ENCODE results near the gene LRSAM1.

Gene LRSAM1

DNA sequence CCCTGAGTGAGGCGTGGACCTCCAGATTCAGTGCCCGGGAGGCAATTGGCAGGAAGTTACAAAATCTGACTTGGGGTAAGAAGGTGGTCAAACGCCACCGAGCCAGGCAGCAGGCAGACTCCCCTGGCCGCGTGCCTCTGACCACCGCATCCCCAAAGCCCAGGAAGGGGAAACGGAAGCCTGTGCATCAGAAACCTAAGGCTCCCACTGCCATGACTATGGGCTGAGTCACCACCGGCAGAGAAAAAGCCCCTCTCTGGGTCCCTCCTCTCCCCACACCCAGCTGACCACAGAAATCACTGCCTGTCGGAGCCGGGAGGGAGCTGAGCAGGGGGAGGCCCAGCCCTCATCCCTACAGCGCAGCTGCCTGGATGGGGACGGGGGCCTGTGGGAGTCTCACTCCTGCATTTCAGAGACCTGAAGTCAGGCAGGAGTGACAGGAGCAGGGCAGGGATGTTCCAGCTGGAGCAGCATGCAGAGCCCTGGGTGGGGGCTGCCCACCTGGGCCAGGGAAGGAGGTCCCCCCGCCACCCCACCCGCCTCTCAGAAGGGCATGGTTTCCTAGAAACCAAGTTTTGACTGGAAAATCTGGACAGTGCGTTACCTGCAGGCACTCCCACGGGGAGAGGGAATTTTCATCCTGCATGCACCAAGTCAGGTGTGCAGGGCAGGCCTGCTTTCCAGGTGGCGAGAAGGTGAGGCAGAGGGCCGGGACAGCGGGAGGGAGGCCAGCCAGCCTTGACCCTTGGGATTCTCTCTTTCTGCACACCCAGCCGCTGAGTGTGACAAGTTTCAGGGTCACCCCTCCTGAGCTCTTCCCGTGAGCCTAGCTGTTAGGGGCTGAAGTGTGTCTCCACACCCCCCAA, 68.2 kb downstream of the LRSAM1 start:
- DNase-seq: peak; percentile 60 to 68

DNA sequence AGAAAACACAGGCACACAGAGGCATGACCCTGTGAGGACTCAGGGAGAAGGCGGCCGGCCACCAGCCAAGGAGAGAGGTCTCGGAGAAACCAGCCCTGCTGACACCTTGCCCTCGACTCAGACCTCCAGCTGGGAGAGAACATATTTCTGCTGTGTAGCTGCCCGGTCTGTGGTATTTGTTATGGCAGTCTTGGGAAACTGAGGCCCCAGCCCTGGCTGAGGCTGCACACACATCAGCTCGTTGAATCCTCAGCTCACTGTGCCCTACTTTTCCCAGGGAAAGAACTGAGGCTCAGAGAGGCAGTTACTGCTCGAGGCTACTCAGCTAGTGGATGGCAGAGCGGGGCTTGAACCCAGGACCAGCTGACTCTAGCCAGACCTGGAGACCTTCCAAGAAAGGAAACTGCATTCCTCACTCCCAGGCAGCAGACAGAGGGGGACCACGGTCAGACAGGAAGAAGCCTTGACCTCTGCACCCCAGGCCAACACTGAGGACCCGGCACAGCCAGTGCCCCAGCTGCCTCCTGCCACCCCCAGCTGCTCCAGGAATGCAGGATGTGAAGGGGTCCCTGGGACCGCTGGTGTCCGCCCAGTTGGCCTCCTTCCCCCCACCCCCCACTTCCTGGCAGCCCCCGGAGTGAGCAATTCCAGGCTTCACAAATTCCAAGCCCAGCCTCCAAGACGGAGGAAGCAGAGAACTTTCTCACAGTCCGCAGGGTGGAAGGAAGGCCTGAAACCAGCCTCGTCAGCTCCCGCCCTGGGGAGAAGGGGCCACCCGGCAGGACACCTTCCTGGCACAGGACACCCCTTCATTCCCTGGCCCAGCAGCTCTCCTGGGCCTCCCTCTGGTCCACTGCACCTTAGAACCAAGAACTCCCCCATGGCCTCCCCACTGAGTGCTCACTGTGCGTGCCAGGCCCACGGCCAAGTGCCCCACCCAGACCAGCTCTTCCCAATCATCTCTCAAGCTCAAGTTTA, 69.9 kb downstream of the LRSAM1 start:
- DNase-seq: no peak

DNA sequence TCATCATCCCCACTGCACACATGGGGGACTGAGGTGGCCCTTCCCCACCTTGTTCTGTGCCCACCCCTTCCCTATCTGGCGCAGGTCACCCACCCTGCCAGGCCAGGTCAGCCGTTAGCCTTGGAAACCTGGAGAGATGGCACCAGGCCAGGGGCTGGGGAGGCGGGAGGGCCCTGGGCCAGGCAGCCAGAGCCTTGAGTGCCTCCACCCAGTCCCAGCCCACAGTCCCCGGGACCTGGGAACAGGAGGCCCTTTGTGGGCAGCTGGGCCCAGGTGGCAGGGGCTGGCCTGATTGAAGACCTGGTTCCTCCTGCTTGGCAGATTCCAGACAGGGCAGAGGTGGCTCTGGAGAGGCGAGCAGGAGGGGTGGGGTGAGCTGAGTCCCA, 70.6 kb downstream of the LRSAM1 start:
- no peak for DNase-seq

DNA sequence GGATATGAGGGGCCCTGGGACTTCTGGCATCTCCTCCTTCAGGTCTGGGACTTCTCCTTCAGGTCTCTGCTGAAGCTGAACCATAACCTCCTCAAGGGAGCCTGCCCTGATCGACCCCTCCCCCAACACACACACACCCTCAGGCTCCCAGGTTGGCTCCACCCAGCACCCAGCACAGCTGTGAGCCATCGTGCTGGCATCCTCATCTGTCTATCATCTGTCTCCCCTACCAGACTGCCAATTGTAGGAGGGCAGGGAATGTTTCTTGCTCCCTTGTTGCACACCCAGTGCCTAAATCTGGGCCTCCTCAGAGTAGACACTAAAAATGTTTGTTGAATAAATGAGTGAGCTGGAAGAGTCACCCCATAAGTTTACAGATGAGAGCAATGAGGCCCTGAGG, 71.4 kb downstream of the LRSAM1 start:
- DNase-seq: no peak

DNA sequence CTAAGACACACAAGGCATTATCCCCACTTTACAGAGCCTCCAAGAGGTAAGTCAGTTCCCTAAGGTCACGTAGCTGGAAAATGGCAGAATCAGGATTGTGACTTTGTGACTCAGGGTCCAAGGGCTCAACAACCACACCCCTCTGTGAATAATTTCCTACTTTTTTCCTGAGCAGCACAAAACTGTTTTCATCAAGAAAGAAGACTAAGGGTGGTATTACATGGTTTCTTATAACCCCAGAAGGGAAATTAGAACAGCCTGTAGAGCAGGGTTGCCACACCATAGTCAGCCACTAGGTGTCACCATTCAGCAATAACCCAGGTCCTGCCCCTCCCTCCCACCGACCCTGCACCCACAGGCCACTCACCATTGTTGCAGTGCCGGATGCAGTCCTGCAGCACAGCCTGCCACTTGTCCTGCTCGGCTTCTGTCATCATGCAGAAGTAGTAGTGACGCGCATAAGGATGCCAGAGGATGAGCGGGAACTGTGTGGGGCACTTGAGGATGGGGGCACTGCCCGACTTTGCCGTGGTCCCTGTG, 72.1 kb downstream of the LRSAM1 start:
- DNase-seq: peak; percentile 58 to 67

DNA sequence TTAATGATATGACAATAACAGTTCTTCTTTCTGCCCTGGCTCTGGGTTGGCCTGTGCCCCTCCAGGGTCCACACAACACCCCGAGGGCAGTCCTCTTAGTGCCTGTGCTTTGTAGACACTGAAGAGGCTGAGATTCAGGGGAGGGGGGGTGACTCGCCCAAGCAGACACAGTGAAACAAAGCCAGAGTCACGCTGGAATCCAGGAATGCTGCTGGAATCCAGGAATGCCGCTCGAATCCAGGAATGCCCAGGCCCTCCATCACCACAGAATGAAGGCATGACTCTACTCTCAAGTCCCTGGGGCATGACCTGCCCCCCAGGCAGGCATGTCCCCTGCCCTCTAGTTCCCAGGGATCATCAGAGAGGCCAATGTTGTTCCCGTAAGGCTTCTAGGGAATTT, 73.1 kb downstream of the LRSAM1 start:
- no peak for DNase-seq

DNA sequence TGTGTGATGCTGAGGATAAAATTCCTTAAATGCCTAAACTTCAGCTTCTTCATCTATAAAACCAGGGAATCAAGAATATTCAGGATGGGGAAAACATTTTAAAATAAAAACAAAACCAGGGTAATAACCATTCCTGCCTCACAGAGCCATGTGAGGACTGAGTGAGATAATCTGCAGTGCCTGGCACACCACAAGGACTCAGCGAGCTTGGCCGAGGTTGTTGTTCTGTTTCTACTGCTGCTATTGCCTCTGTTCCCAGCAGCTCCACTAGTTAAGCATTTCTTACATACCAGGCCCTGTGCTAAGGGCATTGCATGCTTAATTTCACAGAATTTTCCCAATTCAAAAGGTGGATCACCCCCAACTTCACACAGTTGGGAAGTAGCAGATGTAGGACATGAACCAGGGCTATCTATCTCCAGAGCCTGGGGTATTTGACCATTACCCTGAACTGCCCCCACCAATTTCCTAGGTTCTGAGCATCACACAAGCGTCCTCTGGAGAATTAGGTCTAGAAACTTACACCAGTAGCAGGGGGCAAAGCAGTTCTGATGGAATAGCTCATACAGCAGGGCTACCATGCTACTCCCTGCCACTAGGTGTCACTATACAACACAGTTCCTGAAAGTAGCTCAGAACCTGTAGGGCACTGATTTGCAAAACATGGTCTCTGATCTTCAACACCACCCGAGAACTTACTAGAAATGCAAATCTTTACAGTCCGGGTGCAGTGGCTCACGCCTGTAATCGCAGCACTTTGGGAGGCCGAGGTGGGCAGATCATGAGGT, 74.3 kb downstream of the LRSAM1 start:
- peak in 1 of 2 experiments; percentile 37 for DNase-seq

DNA sequence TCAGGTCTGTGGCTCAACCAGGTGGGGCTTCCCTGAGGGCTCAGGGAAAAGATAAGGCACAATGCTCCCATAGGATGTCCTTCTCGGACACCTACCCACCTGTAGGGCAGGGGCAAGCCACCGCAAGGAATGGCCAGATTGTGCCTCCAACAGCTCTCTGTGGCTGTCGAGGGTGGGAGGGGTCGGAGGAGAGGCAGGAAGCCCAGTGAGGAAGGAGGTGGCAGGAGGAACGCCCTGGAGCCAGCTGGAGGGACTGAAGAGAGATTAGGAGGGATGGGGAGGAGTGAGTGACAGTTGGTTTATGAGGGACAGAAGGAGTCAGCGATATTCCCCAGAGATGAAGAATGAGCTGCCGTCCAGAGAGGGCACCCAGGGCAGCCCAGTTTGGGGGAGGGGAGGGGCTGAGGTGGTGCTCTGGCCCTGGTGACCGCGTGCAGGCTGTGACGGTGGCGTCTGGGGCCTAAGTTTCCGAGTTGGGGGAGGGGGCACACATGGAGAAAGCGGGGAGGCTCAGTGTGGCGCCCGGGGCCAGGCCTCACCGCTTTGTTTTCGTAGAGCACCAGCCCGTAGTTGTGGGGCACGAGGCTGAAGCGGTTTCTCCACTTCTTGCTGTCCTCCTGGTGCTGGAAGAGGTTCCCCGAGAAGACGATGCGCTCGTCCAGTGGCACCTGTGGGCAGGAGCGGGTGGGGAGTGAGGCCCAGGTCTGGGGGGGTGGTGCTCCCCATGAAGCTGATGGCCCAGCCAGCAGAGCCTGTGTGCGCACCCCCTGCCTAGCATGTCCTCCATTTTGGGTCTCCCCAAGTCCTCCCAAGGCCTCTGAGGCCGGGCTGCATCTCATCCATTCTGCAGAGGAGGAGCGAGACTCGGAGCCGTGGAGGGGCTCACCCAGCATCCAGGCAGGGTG, 75.6 kb downstream of the LRSAM1 start:
- DNase-seq: no peak

DNA sequence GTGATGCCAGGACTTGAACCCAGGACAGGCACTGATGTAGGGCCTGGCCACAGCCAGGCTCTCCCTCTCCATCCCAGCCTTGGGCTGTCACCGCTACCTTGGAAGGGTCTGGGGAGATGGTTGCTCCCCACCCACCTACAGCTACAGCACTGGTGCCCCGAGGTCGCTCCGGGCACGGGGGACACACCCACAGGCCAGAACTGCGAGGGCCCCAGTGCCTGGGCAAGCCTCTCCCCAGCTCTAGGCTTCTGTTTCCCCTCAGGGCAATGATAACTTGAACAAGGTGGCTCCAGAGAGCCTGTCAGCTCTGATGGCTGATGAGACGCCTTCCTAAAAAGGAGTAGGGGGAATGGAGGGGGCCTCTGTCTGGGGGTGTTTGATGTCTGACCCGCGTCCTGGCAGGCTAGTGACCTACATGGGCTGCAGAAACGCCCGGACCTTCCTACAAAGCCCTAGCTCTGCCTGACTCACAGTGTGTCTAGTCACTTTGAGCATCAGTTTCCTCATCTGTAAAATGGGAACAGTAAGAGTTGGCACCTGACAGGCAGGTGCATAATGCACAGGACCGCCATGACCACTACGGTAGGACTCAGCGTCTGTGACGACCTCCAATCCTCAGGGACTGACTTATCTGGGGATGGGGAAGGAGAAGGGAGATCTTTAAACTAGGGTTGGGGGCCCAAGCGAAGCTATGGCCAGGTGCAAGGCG, 76.4 kb downstream of the LRSAM1 start:
- no peak for DNase-seq

DNA sequence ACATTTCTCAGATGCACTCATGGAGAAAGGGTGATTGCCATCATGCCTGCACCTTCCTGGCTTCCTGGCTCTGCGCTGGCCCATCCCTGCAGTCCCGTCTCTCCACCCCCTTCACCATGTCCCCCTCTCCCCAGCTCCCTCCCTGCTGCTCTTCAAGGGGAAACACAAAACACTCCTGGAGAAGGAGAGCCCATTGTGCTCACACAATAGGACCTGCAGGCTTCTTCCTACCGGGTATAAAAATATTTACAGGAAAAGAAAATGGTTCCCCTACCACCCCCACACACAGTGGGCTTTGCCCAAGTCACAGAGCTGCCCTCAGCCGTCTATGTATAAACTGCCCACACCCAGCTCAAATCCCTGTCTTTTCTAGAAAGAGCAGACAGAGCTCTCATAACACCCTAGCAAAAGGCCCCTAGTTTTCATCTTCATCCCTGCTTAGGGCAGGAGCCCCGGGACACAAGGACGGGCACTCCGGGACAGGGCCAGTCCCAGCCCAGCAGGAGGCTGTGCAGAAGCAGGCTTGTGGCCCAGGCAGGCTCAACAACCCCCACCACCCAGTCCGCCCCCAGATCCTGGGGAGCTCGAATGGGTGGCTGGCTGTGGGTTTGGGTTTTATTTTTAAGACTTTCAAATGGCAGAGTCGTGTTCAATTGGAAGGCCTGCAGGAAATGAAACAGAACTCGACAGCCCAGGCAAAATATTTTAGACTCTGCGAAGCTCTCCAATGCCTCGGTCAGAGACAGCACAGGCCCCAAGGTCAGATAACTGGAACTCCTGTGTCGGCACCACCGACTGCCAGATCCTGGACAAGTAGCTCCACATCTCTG, 77.3 kb downstream of the LRSAM1 start:
- DNase-seq: no peak

DNA sequence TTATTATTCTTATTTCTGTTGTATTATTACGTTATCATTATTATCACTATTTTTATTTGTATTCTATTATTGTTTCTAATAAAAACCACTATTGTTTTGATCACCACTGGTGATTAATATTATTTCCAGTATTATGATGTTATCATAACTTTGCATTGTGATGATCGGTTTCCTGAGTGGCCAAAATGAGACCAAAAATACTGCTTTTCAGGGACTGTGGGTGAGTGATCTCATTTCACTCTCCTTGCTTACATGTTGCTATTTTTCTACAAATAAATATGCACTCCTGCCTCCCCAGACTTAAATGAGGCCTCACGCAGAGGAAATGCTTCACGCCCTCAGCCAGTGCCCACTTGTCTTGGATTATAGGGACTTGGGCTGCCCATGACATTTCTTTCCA, 78.4 kb downstream of the LRSAM1 start:
- no peak for DNase-seq

DNA sequence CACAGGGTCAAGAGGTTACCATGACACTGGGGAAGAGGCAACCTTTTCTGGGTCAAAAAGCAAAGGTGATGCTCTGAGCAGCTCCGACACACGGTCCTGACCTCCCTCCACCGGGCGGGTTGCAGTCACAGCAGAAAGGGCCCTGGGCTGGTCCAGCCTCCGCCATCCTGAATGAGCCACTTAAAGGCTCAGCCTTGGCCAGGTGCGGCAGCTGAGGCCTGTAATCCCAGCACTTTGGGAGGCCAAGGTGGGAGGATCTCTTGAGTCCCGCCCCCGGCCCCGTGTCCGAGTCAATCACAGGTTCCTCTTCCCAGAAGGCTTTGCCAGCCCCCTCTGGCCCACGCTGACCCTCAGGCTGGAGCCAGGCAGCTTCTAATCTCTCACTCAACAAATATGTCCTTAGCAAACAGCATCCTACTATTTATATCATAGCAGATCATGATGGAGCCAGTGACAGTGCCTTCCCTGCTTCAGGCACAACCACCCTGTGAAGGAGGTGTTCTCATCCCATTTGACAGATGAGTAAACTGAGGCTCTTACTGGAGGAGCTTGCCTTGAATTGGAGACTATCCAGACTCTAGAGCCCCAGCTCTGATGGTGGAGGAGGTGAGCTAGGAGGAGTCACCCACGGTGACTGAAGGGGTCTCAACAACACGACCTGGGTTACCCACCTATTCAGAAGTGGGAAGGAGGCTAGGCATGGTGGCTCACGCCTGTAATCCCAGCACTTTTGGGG, 79.1 kb downstream of the LRSAM1 start:
- DNase-seq: no peak

DNA sequence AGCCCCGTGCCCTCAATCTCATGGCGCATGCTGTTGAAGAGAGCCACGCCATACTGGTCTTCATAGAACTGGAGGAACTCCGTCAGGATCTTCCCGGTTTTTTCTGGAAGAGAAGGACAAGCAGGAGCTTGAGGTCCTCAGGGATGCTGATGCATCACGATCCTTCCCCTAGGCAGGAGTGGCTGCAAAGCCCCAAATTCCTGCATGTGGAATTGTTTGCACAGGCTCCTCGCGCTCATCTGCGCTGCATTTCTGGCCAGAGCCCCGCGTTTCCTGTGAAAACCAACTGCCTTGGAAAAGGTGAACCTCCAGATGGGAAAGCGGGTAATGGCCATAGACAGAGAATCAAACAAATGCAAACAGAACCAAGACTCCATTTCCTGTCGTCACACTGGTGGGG, 80.4 kb downstream of the LRSAM1 start:
- DNase-seq: no peak

DNA sequence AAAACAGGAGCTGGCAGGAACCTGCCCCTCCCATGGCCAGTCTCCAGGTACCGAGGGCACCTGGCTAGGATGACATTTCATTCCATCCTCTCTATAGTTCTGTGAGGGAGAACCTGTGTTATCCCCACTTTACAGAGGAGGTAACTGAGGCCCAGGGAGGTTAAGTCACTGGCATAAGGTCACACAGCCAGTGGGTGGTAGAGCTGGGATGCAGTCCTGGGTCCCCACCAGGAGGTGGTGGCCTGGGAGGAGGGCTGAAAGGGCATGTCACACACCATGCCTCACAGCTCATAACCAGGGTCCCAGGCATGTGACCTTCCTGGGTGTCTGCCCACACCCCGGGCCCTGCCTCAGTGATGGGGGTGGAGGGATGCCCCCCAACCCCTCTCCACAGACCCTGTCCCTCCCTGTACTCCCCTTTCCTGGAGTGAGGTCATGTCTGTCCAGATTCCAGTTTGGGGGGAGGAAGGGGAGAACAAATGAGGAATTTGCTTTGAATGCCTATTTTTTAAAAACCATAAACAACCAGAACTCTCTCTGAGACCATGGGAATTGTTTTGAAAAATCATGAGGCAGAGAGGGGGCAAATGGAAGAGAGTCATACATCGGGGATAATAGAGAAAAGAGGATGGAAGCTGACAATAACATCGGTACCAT, 83.1 kb downstream of the LRSAM1 start:
- DNase-seq: no peak

DNA sequence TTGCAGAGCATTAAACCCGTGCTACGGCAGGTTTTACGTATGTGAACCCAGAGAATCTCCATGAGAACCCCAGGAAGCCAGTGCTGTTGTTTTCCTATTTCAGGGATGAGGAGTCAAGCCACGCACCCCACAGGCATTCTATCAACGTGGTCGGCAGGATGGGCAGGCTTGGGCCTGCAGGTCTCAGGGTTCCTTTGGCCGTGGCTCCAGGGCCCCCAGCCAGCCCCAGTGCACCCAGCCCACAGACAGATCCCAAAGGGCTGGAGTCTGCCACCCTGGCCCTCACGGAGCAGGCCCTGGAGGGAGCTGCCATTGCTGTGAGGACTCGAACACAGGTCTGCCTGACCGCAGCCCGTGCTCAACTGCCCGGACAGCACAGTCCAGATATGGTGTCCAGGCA, 83.6 kb downstream of the LRSAM1 start:
- no peak for DNase-seq

DNA sequence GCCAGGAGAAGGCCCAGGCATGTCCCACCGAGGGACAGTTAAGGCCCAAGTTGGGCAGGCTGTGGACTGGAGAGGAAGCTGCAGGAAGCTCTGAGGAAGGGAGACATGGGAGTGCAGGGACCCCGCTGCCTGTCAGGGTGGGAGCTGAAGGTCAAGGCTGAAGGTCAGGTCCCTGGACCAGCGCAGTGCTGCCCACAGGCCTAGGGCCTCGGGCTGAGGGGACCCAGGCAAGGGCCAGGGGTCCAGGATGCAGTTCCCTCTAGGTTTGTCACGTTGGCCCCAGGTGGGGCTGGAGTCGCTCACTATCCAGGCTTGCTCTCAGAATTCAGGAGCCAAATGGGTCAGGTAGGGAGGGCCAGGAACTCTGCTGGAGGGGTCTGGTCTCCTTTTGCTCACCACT, 84.1 kb downstream of the LRSAM1 start:
- no peak for DNase-seq

DNA sequence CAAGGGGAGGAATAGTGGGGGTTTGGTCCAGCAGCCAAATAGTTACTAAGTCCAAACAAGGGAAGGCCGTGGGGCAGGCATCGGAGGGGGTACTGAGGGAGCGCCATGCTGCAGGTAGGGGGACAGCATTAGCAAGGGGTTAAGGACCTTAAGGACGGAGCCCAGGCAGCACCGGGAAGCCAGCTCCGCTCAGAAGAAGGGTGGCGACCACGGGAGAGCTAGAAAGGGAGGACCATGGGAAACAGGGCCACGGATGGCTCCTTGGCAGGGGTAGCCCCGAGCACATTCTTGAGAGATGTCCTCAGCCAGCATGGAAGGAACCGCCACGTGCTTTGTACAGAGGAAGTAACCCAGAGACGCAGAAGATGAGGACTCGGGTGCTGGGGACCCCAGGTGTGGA, 84.5 kb downstream of the LRSAM1 start:
- DNase-seq: no peak

DNA sequence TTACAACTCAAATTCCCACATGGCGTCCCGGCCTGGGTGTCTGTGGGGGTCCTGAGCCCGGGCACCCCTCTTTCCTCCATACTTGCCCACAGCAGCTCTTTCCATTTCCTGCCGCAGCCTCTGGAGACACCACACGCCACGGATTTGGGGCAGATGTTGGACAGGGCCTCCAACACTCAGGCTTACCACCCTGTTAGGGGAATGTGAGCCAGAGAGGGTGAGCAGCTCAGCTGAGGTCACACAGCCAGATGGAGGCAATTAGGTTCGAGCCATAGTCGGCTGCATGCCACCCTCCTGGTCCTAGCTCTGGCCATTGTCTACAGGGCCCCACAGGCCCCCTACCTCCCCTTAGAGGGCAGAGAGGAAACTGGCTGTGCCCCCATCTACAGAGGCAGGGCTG, 85.2 kb downstream of the LRSAM1 start:
- no peak for DNase-seq

DNA sequence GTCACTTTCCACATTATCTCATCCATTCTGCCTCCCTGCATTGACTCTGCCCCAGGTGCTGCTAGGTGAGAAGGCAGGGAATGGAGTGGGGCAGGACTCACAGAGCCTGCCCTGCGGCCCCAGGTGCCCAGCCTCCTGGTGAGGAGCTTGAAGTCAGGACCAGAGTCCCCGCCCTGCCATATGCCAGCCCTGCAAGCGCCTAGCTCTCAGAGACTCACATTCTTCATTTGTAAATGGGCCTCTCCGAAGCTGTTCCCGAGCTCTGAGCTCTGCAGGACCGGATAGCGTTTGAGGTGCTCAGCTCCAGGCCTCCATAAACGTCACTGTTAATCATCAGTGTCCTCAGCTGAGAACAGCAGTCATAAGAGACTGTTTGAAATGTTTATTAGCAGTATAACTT, 85.7 kb downstream of the LRSAM1 start:
- DNase-seq: no peak
